Measurements from ENCODE around the gene FYB1.

FYB1 gene

GRCh38 chr5:39116344-39117170 lies 102.8 kb downstream of the FYB1 start:
- no peak for DNase-seq

- no peak for DNase-seq
Observed at GRCh38 chr5:39115644-39116343, 103.6 kb downstream of the FYB1 start.

DNA sequence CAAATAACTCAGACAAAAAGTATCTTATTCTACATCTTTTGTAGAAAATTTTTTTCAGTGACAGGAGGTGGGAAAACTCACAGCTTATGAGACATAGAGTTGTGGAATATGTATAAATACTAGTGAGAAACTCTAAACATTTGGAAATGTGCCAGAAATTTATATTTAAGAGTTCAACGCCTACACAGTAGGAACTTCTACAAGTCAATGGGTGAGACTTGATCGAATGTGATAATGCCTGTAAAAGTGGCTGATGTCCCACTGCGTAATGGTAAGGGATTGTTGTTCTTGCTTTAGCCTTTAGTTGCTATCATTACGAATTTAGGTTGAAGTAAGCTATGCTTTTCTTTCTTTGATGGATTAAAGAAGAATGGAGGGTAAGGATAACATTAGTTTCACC lies 105.2 kb downstream of the FYB1 start:
- DNase-seq = no peak

GRCh38 chr5:39113354-39113953 lies 105.9 kb downstream of the FYB1 start:
- no peak for DNase-seq

GRCh38 chr5:39109606-39110005 lies 109.8 kb downstream of the FYB1 start:
- DNase-seq = no peak

DNA sequence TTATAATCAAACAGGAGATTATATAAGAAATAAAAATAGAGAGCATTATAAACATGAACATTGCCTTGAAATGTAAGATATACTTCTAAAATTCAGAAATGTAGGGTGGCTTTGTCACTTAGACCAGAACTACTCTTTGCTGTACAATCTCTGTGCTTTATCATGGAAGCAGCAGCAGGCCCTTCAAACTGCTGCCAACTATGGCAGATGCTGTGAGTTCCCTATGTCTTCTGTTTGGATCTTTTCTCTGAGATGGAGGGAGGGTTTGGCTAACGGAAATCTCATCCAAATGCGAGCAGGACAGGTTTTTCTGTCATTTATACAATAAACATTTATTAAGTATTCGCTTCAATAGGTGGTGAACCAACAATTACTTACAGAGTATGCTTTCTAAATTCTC lies 110.4 kb downstream of the FYB1 start:
- no peak for DNase-seq

GRCh38 chr5:39107350-39107749 lies 112.0 kb downstream of the FYB1 start:
- DNase-seq = no peak

GRCh38 chr5:39106322-39106721 lies 113.0 kb downstream of the FYB1 start:
- DNase-seq = no peak

DNA sequence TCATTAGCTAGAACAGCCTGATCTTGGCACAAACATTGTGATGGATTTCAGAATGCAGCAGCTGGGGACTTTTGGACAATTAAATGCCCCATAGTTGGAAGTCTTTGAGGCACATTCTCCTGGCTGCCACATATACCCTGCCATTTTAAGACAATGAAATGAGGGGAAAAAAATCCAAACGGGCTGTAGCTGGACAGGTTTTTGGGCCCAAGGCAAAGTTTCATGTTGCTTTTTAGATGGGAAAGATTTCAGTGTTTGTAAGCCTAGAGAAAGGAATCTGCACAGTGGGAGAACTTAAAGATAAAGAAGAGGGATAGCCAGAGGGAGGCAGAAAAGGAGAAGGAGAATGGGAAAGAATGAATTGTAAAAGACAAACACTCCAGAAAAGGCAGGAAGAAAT lies 115.1 kb downstream of the FYB1 start:
- DNase-seq = no peak

- DNase-seq = no peak
Observed at GRCh38 chr5:39102684-39103155, 116.6 kb downstream of the FYB1 start.

DNA sequence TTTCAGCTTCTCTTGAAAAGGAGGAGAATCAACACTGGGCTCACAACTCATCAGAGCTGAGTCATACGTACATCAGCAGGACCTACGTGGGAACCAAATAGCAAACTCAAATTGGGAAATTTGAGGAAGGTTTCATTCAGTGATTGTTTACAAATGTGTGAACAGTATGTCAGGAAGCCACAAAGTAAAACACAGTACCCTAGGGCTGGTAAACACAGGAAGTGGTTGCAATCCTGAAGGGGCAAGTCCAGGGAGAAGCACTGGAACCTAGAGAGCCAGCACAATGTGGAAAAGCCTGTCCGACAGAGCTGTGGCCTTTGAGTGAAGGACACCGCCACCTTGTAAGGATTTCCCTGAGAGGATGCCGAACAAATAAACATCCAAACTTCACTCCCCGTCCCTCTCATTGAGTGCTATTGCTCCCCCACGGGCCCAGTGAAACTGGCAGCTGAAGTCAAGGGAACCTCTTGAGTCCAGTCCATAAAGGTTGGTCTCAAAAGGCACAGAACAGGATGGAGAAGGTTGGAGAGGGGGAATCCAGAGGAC lies 118.4 kb downstream of the FYB1 start:
- no peak for DNase-seq

DNA sequence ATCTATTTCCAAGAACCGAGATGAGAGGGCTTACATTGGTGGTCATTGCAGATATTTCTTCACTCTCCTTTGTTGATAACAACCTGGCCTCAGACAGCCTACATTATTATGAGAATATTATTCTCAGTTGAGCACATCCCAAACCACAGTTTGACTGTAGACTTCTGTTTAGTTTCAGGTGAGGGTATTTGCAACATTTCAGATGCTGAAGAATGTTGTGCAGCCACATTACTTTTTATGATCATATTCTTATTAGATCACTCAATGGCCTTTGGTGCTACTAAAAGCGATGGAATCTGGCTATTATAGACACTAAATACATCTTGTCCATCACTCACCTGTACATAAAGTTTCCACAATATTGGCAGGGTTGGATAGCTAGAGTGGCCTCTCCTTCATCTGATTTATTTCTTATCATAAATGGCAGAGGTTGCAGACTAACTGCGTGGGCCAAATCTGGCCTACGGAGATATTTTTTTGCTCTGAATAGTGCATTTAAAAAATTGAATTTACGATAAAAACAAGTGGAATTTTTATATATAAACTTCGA lies 119.0 kb downstream of the FYB1 start:
- DNase-seq = no peak

- DNase-seq = no peak
Observed at GRCh38 chr5:39099831-39100230, 119.5 kb downstream of the FYB1 start.

- DNase-seq = no peak
Observed at GRCh38 chr5:39093352-39093751, 126.0 kb downstream of the FYB1 start.

DNA sequence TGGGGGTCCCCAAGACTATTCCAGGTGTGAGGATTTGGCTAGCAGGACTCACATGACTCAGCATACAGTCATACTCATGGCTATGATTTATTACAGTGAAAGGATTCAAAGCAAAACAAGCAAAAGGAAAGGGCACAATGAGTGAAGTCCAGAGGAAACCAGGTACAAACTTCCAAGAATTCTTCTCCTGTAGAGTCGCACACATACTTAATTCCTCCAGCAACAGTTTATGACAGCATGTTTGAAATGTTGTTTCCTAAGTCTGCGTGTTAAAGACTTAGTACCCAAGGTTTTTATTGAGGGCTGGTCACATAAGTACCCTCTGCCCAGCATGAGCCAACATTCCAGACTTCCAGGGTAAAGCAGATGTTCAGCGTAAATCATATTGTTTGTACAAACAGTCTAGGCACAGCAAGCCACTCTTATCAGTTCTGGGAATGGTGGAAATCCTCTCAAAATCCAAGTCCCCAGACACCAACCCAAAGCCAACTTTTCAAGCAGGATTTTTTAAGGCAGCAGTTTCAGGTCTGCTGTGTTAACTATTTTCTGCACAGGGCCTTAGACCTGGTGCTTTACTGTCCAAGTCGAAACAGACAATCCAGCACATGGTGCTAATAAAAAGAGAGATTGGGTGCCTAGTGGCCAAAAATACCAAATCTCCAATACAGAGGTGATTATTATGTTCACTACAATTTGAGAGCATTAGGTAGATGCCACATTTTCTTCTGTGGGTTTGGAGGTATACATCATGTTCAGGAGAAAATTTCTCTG lies 126.6 kb downstream of the FYB1 start:
- DNase-seq = no peak

GRCh38 chr5:39091940-39092580 lies 127.3 kb downstream of the FYB1 start:
- no peak for DNase-seq

GRCh38 chr5:39083968-39084367 lies 135.4 kb downstream of the FYB1 start:
- no peak for DNase-seq

DNA sequence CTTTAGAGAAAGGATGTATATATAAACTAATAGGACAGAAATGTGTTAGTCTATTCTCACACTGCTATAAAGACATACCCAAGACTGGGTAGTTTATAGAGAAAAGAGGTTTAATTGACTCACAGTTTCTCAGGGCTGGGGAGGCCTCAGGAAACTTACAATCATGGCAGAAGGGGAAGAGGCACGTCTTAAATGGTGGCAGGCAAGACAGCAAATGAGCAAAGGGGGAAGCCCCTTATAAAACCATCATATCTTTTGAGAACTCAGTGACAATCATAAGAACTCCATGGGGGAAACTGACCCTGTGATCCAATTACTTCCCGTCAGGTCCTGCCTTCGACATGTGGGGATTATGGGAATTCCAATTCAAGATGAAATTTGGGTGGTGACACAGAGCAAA lies 136.4 kb downstream of the FYB1 start:
- DNase-seq = no peak

DNA sequence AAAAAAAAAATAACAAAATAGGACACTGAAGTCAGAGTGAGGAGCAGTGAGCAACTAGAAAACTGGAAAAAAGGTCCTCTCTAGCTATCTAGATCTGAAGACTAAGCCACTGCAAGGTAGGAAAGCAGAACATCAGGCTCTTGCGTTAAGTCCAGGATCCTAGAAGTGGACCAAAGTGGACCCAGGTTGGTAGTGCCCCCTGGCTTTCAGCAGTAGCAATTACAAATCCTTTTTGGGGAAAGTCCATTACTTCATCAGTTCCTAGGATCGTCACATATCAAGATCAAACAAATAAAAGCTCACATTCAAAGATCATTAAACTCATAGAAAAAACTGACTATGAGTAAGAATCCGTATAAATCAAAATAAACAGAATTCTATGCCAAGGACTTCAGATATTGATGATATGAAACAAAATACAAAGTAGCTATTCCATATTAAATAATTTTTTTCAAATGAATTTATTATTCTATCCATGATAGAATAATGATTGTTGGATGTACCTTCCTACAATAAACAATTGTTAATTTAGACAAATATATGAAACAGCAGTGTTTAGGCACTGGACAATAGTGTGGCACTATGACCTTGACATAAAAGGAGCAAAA lies 138.7 kb downstream of the FYB1 start:
- DNase-seq = no peak

- DNase-seq = no peak
Observed at GRCh38 chr5:39080168-39080567, 139.2 kb downstream of the FYB1 start.

DNA sequence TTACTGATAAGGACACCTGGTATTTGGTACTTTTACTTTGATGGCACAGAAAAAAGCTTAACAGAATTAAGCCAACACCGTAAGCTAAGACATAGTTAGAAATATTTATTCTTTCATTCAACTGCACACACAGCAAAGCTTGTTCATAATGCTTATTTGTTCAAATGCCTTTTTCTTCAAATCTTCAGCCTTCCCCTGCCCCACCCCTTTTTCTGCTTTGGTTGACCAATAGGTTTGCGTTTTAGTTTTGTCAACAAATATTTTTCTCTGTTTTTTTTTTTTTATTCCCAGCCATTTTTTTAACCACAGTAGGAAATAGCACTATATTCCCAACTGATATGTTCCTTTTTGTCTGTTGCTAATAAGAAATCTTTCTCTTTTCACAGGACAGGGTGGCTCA lies 140.2 kb downstream of the FYB1 start:
- no peak for DNase-seq

Measured in activated CD4-positive, alpha-beta T cell treated with anti-CD3 and anti-CD28 coated beads for 1 hour (primary cell).